Type B pancreatic cell (in vitro differentiated cells): ENCODE measurements around the gene CAP1. TPM values are rescaled to one million over a fixed set of nuclear protein-coding genes. Genes with fewer than 3 reads are reported as not detected.

ENCODE experiments used
- DNase-seq: peaks from one replicate; pipeline ENCODE4 v3.0.0; 2021; ENCODE audit warnings: mixed read lengths; ENCODE audit not compliant: unreplicated experiment; ENCODE audit errors: extremely low spot score
- H3K27ac Mint-ChIP-seq: 2 replicates; pipeline ENCODE4 v1.8.0; 2021; ENCODE audit warnings: mild to moderate bottlenecking, mixed read lengths
- H3K27me3 Mint-ChIP-seq: 2 replicates; pipeline ENCODE4 v1.8.0; 2021; ENCODE audit warnings: mixed read lengths
- H3K36me3 Mint-ChIP-seq: 2 replicates; pipeline ENCODE4 v1.8.0; 2021; ENCODE audit warnings: mixed read lengths
- H3K4me1 Mint-ChIP-seq: one replicate; pipeline ENCODE4 v1.8.0; 2021; ENCODE audit warnings: mixed read lengths; ENCODE audit not compliant: unreplicated experiment
- H3K4me3 Mint-ChIP-seq: 2 replicates; pipeline ENCODE4 v1.8.0; 2021; ENCODE audit warnings: mild to moderate bottlenecking, mixed read lengths
- H3K9me3 Mint-ChIP-seq: 2 replicates; pipeline ENCODE4 v1.8.0; 2021; ENCODE audit warnings: mixed read lengths
- total RNA-seq: library from RNA; stranded (reverse); gene quantifications from 2 replicates; pipeline ENCODE4 v1.2.1, GENCODE V29; 2021; ENCODE audit warnings: low replicate concordance
- TF ChIP-seq, protein P1 (sequence below): fragments of 200-600 bp; sonication (generic); conservative IDR thresholded peaks from 2 replicates; pipeline ENCODE4 v1.5.0; 2021; ENCODE audit warnings: antibody characterized with exemption, mild to moderate bottlenecking

Gene CAP1
- total RNA-seq, 1 donor from 2014 or later = 210 TPM

DNA sequence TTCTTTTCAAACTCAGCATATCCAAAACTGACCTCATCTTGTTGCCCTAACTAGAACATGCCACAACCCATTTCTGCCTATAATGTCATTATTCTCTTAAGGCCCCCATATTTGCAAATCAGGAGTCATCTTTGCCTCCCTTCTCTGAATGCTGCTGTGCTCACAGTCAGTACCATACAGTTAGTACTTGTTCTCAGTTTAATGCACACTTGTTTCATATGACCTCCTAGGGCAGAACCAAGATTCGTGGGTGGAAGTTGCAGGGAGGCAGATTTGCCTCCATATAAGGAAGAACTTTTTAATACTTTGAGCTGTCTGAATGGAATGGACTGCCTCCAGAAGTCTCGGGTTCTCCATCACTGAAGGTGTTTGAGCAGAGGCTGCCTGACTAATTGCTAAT, 9.2 kb downstream of the CAP1 start:
- TF ChIP-seq, protein P1, sequence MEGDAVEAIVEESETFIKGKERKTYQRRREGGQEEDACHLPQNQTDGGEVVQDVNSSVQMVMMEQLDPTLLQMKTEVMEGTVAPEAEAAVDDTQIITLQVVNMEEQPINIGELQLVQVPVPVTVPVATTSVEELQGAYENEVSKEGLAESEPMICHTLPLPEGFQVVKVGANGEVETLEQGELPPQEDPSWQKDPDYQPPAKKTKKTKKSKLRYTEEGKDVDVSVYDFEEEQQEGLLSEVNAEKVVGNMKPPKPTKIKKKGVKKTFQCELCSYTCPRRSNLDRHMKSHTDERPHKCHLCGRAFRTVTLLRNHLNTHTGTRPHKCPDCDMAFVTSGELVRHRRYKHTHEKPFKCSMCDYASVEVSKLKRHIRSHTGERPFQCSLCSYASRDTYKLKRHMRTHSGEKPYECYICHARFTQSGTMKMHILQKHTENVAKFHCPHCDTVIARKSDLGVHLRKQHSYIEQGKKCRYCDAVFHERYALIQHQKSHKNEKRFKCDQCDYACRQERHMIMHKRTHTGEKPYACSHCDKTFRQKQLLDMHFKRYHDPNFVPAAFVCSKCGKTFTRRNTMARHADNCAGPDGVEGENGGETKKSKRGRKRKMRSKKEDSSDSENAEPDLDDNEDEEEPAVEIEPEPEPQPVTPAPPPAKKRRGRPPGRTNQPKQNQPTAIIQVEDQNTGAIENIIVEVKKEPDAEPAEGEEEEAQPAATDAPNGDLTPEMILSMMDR = no peak
- Mint-ChIP-seq H3K36me3 (peaks cover 10% of the 10 kb centered on the region), H3K4me1 (peaks cover 6% of the 10 kb centered on the region), H3K4me3 (no peak overlapping the region), H3K9me3 (no peaks in the 10 kb centered on the region), H3K27me3 (no peaks in the 10 kb centered on the region), H3K27ac (no peak overlapping the region)
- DNase-seq = no peak

DNA sequence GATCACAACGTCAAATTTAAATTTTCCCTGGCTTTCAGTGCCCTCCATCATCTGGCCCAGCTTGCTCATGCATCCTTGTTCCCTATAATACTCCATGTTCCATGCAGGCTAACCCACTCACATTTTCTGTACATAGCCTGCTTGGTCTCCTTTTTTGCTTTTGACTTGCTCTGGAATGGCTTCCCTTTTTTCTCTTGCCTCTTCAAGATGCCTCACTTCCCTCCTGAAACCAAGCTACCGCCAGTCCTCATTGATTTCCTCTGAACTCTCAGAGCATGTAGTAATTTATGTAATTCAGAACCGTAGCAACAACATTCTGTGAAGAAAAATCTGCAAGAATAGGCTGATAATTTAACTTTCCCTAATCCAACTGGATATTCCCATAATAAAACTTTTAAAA, 10.3 kb downstream of the CAP1 start:
- H3K4me3 Mint-ChIP-seq = no peak overlapping the region
- H3K27me3 Mint-ChIP-seq = no peaks in the 10 kb centered on the region
- DNase-seq = no peak
- H3K4me1 Mint-ChIP-seq = peaks cover 6% of the 10 kb centered on the region
- H3K9me3 Mint-ChIP-seq = no peaks in the 10 kb centered on the region
- no peak overlapping the region for H3K27ac Mint-ChIP-seq
- TF ChIP-seq, protein P1 = no peak
- peaks cover 13% of the 10 kb centered on the region for H3K36me3 Mint-ChIP-seq

DNA sequence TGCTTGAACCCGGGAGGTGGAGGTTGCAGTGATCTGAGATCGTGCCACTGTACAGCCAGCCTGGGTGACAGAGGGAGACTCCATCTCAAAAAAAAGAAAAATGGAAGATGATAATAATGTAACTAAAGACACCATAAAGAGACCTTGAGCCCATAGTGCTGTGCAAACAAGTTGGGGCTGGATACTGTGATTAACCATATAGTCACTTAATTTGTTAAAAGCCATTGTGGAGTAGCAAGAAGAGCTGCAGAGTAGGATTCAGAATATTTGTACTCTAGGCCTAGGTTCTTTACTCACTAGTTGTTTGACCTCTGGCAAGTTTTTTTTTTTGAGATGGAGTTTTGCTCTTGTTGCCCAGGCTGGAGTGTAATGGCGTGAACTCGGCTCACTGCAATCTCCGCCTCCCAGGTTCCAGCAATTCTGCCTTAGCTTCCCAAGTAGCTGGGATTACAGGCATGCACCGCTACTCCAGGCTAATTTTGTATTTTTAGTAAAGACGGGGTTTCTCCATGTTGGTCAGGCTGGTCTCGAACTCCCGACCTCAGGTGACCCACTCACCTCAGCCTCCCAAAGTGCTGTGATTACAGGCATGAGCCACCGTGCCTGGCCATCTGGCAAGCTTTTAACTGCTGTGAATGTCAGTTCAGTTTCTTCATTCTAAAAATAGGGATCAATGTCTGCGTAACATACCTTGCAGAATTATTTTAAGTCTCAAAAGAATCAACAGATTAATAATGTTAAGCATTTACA, 12.8 kb downstream of the CAP1 start:
- peaks cover 15% of the 10 kb centered on the region for H3K4me1 Mint-ChIP-seq

DNA sequence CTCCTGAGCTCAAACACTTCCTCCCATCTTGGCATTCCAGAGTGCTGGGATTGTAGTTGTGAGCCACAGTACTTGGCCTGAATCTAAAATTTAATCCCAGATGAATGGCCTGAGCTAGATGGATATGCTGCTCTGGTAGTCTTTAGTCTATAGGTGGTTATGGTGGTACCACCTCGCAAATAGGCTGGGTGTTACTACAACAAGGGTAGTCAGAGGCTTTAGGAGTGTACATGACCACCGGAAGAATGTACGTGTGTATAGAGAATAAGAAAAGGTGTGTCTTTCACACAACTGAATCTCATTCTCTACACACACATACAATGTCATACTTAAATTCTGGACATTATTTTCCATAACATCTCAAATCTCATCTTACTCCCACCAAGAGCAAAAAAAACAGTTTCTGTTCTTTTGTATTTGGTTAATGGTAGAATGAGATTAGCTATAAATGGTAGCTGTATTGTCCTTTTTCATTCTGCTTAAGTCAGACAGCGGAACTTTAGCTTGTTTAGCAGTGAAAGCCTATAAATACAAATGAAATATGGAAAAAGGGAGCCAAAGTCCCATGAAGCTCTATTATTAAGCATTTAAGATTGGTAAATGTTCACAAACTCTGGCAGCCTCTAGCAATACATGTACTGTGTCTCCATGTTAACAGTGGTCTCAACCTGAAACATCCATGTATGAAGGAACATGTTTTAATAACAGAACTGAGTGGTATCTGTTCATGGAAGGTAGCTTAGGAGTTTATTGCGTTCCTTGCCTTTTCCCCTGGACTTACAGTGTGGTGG, 16.2 kb downstream of the CAP1 start:
- Mint-ChIP-seq H3K27ac (no peak overlapping the region), H3K36me3 (peaks cover 11% of the 10 kb centered on the region), H3K9me3 (no peaks in the 10 kb centered on the region), H3K4me3 (no peak overlapping the region), H3K4me1 (peaks cover 9% of the 10 kb centered on the region), H3K27me3 (no peaks in the 10 kb centered on the region)
- DNase-seq = no peak
- TF ChIP-seq, protein P1 = no peak

More for the DNA sequence above, 12.8 kb downstream of the CAP1 start:
- DNase-seq = no peak
- H3K36me3 Mint-ChIP-seq = peaks cover 10% of the 10 kb centered on the region
- TF ChIP-seq, protein P1 = no peak
- no peak overlapping the region for H3K27ac Mint-ChIP-seq
- no peaks in the 10 kb centered on the region for H3K9me3 Mint-ChIP-seq
- H3K27me3 Mint-ChIP-seq = no peaks in the 10 kb centered on the region
- H3K4me3 Mint-ChIP-seq = no peak overlapping the region

DNA sequence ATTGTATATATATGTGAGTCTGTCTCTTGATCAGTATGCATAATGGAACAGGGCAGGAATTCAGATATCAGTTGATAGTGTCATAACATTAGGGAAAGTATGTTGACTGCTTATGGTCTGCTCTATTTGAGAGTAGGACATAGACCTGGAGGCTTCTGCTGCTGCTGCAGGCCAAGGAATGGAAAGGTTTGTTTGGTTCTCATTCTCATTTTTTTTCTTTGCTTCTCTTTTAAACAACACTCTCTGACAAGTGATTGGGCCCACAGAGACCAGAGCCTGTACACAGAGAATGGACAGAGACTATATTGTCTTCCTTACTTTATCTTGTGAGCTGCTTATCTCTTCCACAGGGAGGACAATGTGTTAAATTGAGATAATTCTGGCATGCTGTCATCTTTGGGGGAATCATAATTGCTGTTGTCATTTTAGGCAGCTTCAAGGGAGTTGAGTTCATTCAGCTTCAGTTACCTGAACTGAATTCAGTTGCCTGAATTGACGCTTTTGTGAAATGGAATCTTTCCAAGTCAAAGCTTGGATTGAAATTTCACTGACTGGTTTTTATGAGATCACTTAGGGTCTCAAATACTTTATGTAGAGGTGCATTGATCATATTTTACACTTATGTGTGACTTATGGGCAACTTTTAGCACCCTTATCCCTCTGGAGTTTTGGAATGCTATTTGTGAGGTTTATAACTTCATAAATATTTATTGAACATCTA, 16.9 kb downstream of the CAP1 start:
- Mint-ChIP-seq H3K4me3 (no peak overlapping the region), H3K27me3 (no peaks in the 10 kb centered on the region), H3K36me3 (peaks cover 13% of the 10 kb centered on the region), H3K4me1 (peaks cover 9% of the 10 kb centered on the region), H3K9me3 (no peaks in the 10 kb centered on the region), H3K27ac (no peak overlapping the region)
- DNase-seq = no peak
- TF ChIP-seq, protein P1 = no peak
